Endothelial cell of umbilical vein (primary cell): Measurements from ENCODE around the gene KCNH4.

Experiments used
- CTCF ChIP-seq, 2 donors: IDR thresholded peaks; 1 replicate in 1 of 2; 2 replicates in 1 of 2; pipeline ENCODE4 v1.5.1; 2011; ENCODE audit warnings: low read length in 2 of 2, mild to moderate bottlenecking in 2 of 2, moderate library complexity in 2 of 2, control low read depth in 1 of 2, inconsistent platforms in 1 of 2, low read depth in 1 of 2; ENCODE audit not compliant: insufficient read depth in 1 of 2; ENCODE audit errors: extremely low read depth in 1 of 2
- EZH2 ChIP-seq: IDR thresholded peaks from 2 replicates; pipeline ENCODE4 v1.6.1; 2012; ENCODE audit warnings: borderline replicate concordance, low read depth, mild to moderate bottlenecking, moderate library complexity, low read length, inconsistent platforms; ENCODE audit not compliant: severe bottlenecking
- MAX ChIP-seq: IDR thresholded peaks from 2 replicates; pipeline ENCODE4 v1.6.1; 2011; ENCODE audit not compliant: insufficient read depth, insufficient read length
- MYC ChIP-seq: IDR thresholded peaks from one replicate; pipeline ENCODE4 v1.6.1; 2011; ENCODE audit warnings: mild to moderate bottlenecking, low read depth, low read length
- POLR2A ChIP-seq: IDR thresholded peaks from 2 replicates; pipeline ENCODE4 v1.6.1; 2012; ENCODE audit warnings: low read depth, mild to moderate bottlenecking, control low read depth, low read length
- POLR2AphosphoS5 ChIP-seq: IDR thresholded peaks from 2 replicates; pipeline ENCODE4 v1.6.1; 2012; ENCODE audit warnings: low read depth, mild to moderate bottlenecking, control low read depth, low read length, moderate library complexity; ENCODE audit not compliant: insufficient read depth

- TF ChIP-seq POLR2A (no peak), CTCF (IDR thresholded peaks at IDR 0.05; ENCODE audit: extremely low read depth in 1 of 2, insufficient read depth in 1 of 2, low read depth in 1 of 2, low read length in 2 of 2) (no peak), POLR2AphosphoS5 (no peak), EZH2 (no peak), MAX (no peak), MYC (no peak)
Observed at GRCh38 chr17:42114118-42114517, 66.8 kb downstream of the KCNH4 start.
